ENCODE data around the gene RELB. TPM values are rescaled to one million over a fixed set of nuclear protein-coding genes. Genes with fewer than 3 reads are reported as not detected.

The RELB gene
- polyA plus RNA-seq, 2 of the 4 experiments (the other 2 are of a cell fraction) = 8.1 to 9.6 TPM

- ATAC-seq (no peak), FAIRE-seq (no peak), DNase-seq (ENCODE audit: low read depth in 1 of 2, low spot score in 1 of 2) (no peak)
- TF ChIP-seq MAX (IDR thresholded peaks at IDR 0.05) = no peak
- TF ChIP-seq, protein P1, sequence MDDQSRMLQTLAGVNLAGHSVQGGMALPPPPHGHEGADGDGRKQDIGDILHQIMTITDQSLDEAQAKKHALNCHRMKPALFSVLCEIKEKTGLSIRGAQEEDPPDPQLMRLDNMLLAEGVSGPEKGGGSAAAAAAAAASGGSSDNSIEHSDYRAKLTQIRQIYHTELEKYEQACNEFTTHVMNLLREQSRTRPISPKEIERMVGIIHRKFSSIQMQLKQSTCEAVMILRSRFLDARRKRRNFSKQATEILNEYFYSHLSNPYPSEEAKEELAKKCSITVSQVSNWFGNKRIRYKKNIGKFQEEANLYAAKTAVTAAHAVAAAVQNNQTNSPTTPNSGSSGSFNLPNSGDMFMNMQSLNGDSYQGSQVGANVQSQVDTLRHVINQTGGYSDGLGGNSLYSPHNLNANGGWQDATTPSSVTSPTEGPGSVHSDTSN (IDR thresholded peaks at IDR 0.05) = no peak
- no peak for TF ChIP-seq NPAS2 (CRISPR knock-in tag; IDR thresholded peaks at IDR 0.05; ENCODE audit: borderline replicate concordance)
- TF ChIP-seq MAFK (IDR thresholded peaks at IDR 0.05; ENCODE audit: partially characterized antibody) = no peak
- no peak for TF ChIP-seq CBX8 (IDR thresholded peaks at IDR 0.05)
- no peak for TF ChIP-seq MAZ (IDR thresholded peaks at IDR 0.05; ENCODE audit: borderline replicate concordance, low read depth, low read length)
- TF ChIP-seq CHD2 (IDR thresholded peaks at IDR 0.05; ENCODE audit: low read length, partially characterized antibody) = no peak
- TF ChIP-seq RAD21 (conservative IDR thresholded peaks at IDR 0.05 in 1 of 2, IDR thresholded peaks at IDR 0.05 in 1 of 2) = no peak
- no peak for TF ChIP-seq RARB (CRISPR knock-in tag; IDR thresholded peaks at IDR 0.05)
- TF ChIP-seq, protein P2, sequence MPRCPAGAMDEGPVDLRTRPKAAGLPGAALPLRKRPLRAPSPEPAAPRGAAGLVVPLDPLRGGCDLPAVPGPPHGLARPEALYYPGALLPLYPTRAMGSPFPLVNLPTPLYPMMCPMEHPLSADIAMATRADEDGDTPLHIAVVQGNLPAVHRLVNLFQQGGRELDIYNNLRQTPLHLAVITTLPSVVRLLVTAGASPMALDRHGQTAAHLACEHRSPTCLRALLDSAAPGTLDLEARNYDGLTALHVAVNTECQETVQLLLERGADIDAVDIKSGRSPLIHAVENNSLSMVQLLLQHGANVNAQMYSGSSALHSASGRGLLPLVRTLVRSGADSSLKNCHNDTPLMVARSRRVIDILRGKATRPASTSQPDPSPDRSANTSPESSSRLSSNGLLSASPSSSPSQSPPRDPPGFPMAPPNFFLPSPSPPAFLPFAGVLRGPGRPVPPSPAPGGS (IDR thresholded peaks at IDR 0.05) = no peak
- TF ChIP-seq KDM5A (IDR thresholded peaks at IDR 0.05) = no peak
- TF ChIP-seq FOSB (CRISPR knock-in tag; IDR thresholded peaks at IDR 0.05) = no peak
- H3K4me3 ChIP-seq = no peak overlapping the region
- H3K4me2 ChIP-seq = no peak overlapping the region
- ChIA-PET POLR2A (interaction anchor here (0.7 kb wide), 1 partner anchor 11 kb away, joined by 3 read pairs; no protein-coding TSS in a partner anchor), CTCF (interaction anchor here (0.6 to 7.0 kb wide), 8 partner anchors 10 to 87 kb away, joined by 3 to 59 read pairs (median 14); partner anchors contain the start of gene RELB)
- H3K27ac ChIP-seq = no peak overlapping the region
- no peaks in the 10 kb centered on the region for H3K9me3 ChIP-seq
- H3K4me1 ChIP-seq = no peaks in the 10 kb centered on the region
- WGBS (ENCODE audit: missing lambda C conversion rate) = 83% methylated on average over 14 of the region's 14 CpGs
Observed at GRCh38 chr19:44990459-44990858, 10.8 kb upstream of the RELB start.

DNA sequence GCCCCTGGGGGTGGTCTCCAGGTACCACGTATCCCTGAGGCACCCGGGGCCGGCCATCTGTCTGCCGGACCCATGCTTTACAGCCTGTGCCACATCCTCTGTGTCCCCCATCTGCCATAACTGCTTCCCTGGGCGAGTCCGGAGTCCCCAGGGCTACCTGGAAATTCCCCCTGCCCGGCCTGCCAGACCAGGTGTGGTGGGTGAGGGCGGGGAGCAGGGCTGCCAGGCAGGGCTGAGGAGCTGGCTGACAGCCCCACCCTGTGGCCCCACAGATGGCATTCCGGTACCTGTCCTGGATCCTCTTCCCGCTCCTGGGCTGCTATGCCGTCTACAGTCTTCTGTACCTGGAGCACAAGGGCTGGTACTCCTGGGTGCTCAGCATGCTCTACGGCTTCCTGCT, 10.3 kb upstream of the RELB start:
- CTCF ChIA-PET = interaction anchor here (1.1 to 7.0 kb wide), 3 partner anchors 16 to 87 kb away, joined by 4 to 59 read pairs (median 31); no protein-coding TSS in a partner anchor
- POLR2A ChIA-PET = interaction anchor here (0.7 kb wide), 1 partner anchor 11 kb away, joined by 3 read pairs; no protein-coding TSS in a partner anchor
- DNase-seq (ENCODE audit: low read depth in 1 of 2, low spot score in 1 of 2) (no peak), ATAC-seq (no peak), FAIRE-seq (no peak)
- WGBS (ENCODE audit: missing lambda C conversion rate) = 98% methylated on average over 9 of the region's 12 CpGs
- Histone ChIP-seq H3K4me3 (no peak overlapping the region), H3K4me2 (no peak overlapping the region), H3K9me3 (no peaks in the 10 kb centered on the region), H3K4me1 (no peaks in the 10 kb centered on the region), H3K27ac (no peak overlapping the region)
- TF ChIP-seq EHMT2 (IDR thresholded peaks at IDR 0.05; ENCODE audit: low read depth) = no peak
- no peak for TF ChIP-seq JUN (IDR thresholded peaks at IDR 0.05)
- no peak for TF ChIP-seq ZC3H11A (IDR thresholded peaks at IDR 0.05)
- no peak for TF ChIP-seq NPAS2 (CRISPR knock-in tag; IDR thresholded peaks at IDR 0.05; ENCODE audit: borderline replicate concordance)
- no peak for TF ChIP-seq SMC3 (IDR thresholded peaks at IDR 0.05)
- TF ChIP-seq, protein P3, sequence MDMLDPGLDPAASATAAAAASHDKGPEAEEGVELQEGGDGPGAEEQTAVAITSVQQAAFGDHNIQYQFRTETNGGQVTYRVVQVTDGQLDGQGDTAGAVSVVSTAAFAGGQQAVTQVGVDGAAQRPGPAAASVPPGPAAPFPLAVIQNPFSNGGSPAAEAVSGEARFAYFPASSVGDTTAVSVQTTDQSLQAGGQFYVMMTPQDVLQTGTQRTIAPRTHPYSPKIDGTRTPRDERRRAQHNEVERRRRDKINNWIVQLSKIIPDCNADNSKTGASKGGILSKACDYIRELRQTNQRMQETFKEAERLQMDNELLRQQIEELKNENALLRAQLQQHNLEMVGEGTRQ (IDR thresholded peaks at IDR 0.05) = no peak
- TF ChIP-seq CBX8 (IDR thresholded peaks at IDR 0.05) = no peak
- TF ChIP-seq JUNB (IDR thresholded peaks at IDR 0.05) = no peak

GRCh38 chr19:44992336-44993163, 8.7 kb upstream of the RELB start:
- H3K4me3 ChIP-seq = no peak overlapping the region
- H3K4me1 ChIP-seq = no peaks in the 10 kb centered on the region
- TF ChIP-seq JUNB (IDR thresholded peaks at IDR 0.05) (no peak), PHF8 (IDR thresholded peaks at IDR 0.05; ENCODE audit: borderline replicate concordance, low read depth) (no peak), REST (IDR thresholded peaks at IDR 0.05) (no peak), MAFK (IDR thresholded peaks at IDR 0.05; ENCODE audit: partially characterized antibody) (no peak), HDAC2 (IDR thresholded peaks at IDR 0.05) (no peak), CBX8 (IDR thresholded peaks at IDR 0.05) (no peak), ZNF302 (CRISPR knock-in tag; IDR thresholded peaks at IDR 0.05) (no peak), HOXB5 (CRISPR knock-in tag; IDR thresholded peaks at IDR 0.05) (no peak), CEBPB (IDR thresholded peaks at IDR 0.05) (no peak)
- FAIRE-seq = no peak
- 95% methylated on average over 35 of the region's 44 CpGs for WGBS (ENCODE audit: missing lambda C conversion rate)
- ChIA-PET CTCF (interaction anchor here (0.5 to 7.0 kb wide), 6 partner anchors 14 to 69 kb away, joined by 3 to 59 read pairs (median 3); no protein-coding TSS in a partner anchor), POLR2A (no interaction called here)
- H3K27ac ChIP-seq = no peak overlapping the region
- no peaks in the 10 kb centered on the region for H3K9me3 ChIP-seq
- DNase-seq (ENCODE audit: low read depth in 1 of 2, low spot score in 1 of 2) = no peak
- H3K4me2 ChIP-seq = no peak overlapping the region
- ATAC-seq = no peak

Data from A549 (cell line).